HepG2 (cell line): Measurements from ENCODE around the gene FKBP9. TPM values are rescaled to one million over a fixed set of nuclear protein-coding genes. Genes with fewer than 3 reads are reported as not detected.

Source experiments
- EP300 ChIP-seq, 3 experiments: sonication (generic) in 1 of 3; formaldehyde crosslinking in 1 of 3; IDR thresholded peaks; 2 replicates each; pipeline versions ENCODE4 v1.5.1 to v1.6.1; 2011 to 2020; ENCODE audit warnings: low read depth in 2 of 3, low read length in 2 of 3, borderline replicate concordance in 1 of 3, improper control_type of control experiment in 1 of 3, mild to moderate bottlenecking in 1 of 3, missing genetic modification reagents in 1 of 3, moderate library complexity in 1 of 3
- ISX ChIP-seq: sonication (generic); formaldehyde crosslinking; conservative IDR thresholded peaks from 2 replicates; pipeline ENCODE4 v1.5.0; 2020; ENCODE audit warnings: missing genetic modification reagents
- RELA ChIP-seq: sonication (generic); formaldehyde crosslinking; IDR thresholded peaks from 2 replicates; pipeline ENCODE4 v1.4.0; 2020; ENCODE audit warnings: missing genetic modification reagents
- RNF2 ChIP-seq: fragments of 450-650 bp; conservative IDR thresholded peaks from 2 replicates; pipeline ENCODE4 v1.6.1; 2016; ENCODE audit warnings: low read depth
- U2AF2 ChIP-seq: fragments of 200-400 bp; formaldehyde crosslinking; IDR thresholded peaks from 2 replicates; pipeline ENCODE4 v1.6.1; 2017; ENCODE audit warnings: low read depth, mild to moderate bottlenecking, low read length
- XRCC5 ChIP-seq: fragments of 200-400 bp; formaldehyde crosslinking; optimal IDR thresholded peaks from 2 replicates; pipeline ENCODE3; 2017; ENCODE audit warnings: mild to moderate bottlenecking, low read length
- ZNF367 ChIP-seq: sonication (generic); formaldehyde crosslinking; IDR thresholded peaks from 2 replicates; pipeline ENCODE4 v1.4.0; 2020; ENCODE audit warnings: missing genetic modification reagents, borderline replicate concordance
- ZNF460 ChIP-seq: sonication (generic); formaldehyde crosslinking; IDR thresholded peaks from 2 replicates; pipeline ENCODE4 v1.5.1; 2020; ENCODE audit warnings: missing genetic modification reagents, mild to moderate bottlenecking, borderline replicate concordance
- ZNF607 ChIP-seq: sonication (generic); formaldehyde crosslinking; IDR thresholded peaks from 2 replicates; pipeline ENCODE4 v1.5.1; 2020; ENCODE audit warnings: missing genetic modification reagents, mild to moderate bottlenecking, borderline replicate concordance
- ZNF878 ChIP-seq: sonication (generic); formaldehyde crosslinking; IDR thresholded peaks from 2 replicates; pipeline ENCODE4 v1.8.1; 2023; ENCODE audit warnings: mild to moderate bottlenecking, missing genetic modification reagents, moderate library complexity
- polyA plus RNA-seq, 8 experiments: library from polyadenylated mRNA; depleted of rRNA in 3 of 8; stranded (reverse) in 7 of 8; unstranded in 1 of 8; fragments of >200 nt; fragmentation: Illumina TruSeq in 4 of 8; extraction: Trizol in 4 of 8; gene quantifications; 2 replicates each; pipeline versions ENCODE4 v1.2.1 to v1.2.3, GENCODE V29; 2011 to 2016; ENCODE audit warnings: low read depth in 4 of 8, missing spikeins in 1 of 8, mixed read lengths in 1 of 8; ENCODE audit not compliant: insufficient read depth in 1 of 8
- total RNA-seq, 5 experiments: library from RNA; depleted of rRNA; stranded (reverse); fragments of >200 nt; fragmentation: Illumina TruSeq; extraction: Trizol; gene quantifications; 2 replicates each; pipeline ENCODE4 v1.2.3, GENCODE V29; 2016; ENCODE audit warnings: low read depth in 1 of 5
- TF ChIP-seq, protein P1 (sequence below): IDR thresholded peaks from 2 replicates; pipeline ENCODE4 v1.6.1; 2012; ENCODE audit warnings: inconsistent platforms
- TF ChIP-seq, protein P2 (sequence below): sonication (generic); formaldehyde crosslinking; IDR thresholded peaks from 2 replicates; pipeline ENCODE4 v1.4.0; 2020; ENCODE audit warnings: missing genetic modification reagents
- TF ChIP-seq, protein P3 (sequence below): sonication (generic); formaldehyde crosslinking; IDR thresholded peaks from 2 replicates; pipeline ENCODE4 v1.9.0; 2022; ENCODE audit warnings: missing genetic modification reagents, mild to moderate bottlenecking, borderline replicate concordance
- TF ChIP-seq, protein P4 (sequence below), 2 experiments: sonication (generic) in 1 of 2; formaldehyde crosslinking in 1 of 2; IDR thresholded peaks; 2 replicates each; pipeline versions ENCODE4 v1.6.1 to v1.9.0; 2014 to 2022; ENCODE audit warnings: antibody characterized with exemption in 1 of 2, borderline replicate concordance in 1 of 2, inconsistent platforms in 1 of 2, low read depth in 1 of 2, missing genetic modification reagents in 1 of 2
- TF ChIP-seq, protein P5 (sequence below): sonication (generic); formaldehyde crosslinking; IDR thresholded peaks from 2 replicates; pipeline ENCODE4 v1.4.0; 2020; ENCODE audit warnings: missing genetic modification reagents

Gene FKBP9
- total and polyA plus RNA-seq, 2 of the 13 experiments (the other 11 are each of a cell fraction or from before 2014, with no cell fraction given): 34.0 to 41.5 TPM

DNA sequence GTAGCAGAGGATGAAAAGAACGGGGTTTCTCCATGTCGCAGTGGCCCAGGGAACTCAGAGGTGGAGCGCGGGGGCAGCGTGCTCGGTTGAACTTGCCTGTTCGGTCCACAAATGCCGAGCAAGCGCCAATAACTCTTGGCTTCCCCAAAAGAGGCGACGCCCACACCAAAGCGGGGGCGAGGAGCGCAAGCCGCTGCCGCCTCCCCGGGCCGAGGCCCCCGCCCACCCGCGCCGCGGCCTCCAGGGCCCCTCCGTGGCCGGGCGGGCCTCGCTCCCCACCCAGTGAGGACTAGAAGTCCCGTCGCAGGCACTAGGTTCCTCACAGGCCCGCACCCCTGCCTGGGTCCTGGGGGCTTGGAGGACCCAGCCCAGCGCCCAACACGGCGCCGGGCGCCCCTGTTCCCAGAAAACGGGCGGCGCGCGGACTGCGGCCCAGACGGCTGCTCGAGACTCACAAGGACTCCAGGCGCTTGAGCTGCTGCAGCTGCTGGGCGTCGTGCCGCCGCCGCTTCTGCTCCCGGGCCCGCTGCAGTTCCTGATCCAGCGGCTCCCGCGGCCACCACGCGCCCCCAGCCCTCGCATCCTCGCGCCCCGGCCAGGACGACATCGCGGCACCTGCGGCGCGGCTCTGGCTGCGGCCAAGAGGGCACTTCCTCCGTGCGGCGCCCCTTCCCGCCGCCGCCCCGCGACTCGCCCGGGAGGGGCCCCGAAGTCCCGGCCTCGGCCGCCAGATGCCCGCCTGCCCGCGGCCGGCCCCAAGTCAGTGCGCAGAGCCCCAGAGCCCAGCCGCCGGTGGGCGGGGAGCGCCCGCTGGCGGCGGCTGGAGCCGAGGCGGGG is 14.6 kb upstream of the FKBP9 start (continued):
- TF ChIP-seq U2AF2: no peak
- no peak for TF ChIP-seq ZNF460
- TF ChIP-seq, protein P1, sequence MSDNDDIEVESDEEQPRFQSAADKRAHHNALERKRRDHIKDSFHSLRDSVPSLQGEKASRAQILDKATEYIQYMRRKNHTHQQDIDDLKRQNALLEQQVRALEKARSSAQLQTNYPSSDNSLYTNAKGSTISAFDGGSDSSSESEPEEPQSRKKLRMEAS: peak; percentile 59
- no peak for TF ChIP-seq ISX (CRISPR knock-in tag)
- peak; percentile 49 for TF ChIP-seq XRCC5
- no peak for TF ChIP-seq ZNF878 (CRISPR knock-in tag)
- TF ChIP-seq RNF2: peak; percentile 88
- TF ChIP-seq, protein P2, sequence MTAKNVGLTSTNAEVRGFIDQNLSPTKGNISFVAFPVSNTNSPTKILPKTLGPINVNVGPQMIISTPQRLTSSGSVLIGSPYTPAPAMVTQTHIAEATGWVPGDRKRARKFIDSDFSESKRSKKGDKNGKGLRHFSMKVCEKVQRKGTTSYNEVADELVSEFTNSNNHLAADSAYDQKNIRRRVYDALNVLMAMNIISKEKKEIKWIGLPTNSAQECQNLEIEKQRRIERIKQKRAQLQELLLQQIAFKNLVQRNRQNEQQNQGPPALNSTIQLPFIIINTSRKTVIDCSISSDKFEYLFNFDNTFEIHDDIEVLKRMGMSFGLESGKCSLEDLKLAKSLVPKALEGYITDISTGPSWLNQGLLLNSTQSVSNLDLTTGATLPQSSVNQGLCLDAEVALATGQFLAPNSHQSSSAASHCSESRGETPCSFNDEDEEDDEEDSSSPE (CRISPR knock-in tag): peak; percentile 73
- TF ChIP-seq RELA (CRISPR knock-in tag): no peak
- TF ChIP-seq, protein P3, sequence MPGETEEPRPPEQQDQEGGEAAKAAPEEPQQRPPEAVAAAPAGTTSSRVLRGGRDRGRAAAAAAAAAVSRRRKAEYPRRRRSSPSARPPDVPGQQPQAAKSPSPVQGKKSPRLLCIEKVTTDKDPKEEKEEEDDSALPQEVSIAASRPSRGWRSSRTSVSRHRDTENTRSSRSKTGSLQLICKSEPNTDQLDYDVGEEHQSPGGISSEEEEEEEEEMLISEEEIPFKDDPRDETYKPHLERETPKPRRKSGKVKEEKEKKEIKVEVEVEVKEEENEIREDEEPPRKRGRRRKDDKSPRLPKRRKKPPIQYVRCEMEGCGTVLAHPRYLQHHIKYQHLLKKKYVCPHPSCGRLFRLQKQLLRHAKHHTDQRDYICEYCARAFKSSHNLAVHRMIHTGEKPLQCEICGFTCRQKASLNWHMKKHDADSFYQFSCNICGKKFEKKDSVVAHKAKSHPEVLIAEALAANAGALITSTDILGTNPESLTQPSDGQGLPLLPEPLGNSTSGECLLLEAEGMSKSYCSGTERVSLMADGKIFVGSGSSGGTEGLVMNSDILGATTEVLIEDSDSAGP: peak; percentile 10
- TF ChIP-seq ZNF607 (CRISPR knock-in tag): peak; percentile 68
- TF ChIP-seq ZNF367 (CRISPR knock-in tag): no peak
- TF ChIP-seq EP300 (IDR thresholded peaks at IDR 0.05; ENCODE audit: low read depth in 2 of 2, low read length in 2 of 2): peak in 1 of 2 experiments; percentile 38; a peak in 1 of 4 replicates
- TF ChIP-seq EP300 (CRISPR knock-in tag; IDR thresholded peaks at IDR 0.05; ENCODE audit: borderline replicate concordance): no peak
- TF ChIP-seq, protein P4, sequence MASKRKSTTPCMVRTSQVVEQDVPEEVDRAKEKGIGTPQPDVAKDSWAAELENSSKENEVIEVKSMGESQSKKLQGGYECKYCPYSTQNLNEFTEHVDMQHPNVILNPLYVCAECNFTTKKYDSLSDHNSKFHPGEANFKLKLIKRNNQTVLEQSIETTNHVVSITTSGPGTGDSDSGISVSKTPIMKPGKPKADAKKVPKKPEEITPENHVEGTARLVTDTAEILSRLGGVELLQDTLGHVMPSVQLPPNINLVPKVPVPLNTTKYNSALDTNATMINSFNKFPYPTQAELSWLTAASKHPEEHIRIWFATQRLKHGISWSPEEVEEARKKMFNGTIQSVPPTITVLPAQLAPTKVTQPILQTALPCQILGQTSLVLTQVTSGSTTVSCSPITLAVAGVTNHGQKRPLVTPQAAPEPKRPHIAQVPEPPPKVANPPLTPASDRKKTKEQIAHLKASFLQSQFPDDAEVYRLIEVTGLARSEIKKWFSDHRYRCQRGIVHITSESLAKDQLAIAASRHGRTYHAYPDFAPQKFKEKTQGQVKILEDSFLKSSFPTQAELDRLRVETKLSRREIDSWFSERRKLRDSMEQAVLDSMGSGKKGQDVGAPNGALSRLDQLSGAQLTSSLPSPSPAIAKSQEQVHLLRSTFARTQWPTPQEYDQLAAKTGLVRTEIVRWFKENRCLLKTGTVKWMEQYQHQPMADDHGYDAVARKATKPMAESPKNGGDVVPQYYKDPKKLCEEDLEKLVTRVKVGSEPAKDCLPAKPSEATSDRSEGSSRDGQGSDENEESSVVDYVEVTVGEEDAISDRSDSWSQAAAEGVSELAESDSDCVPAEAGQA (IDR thresholded peaks at IDR 0.05; ENCODE audit: low read depth): no peak
- TF ChIP-seq, protein P4 (CRISPR knock-in tag; IDR thresholded peaks at IDR 0.05; ENCODE audit: borderline replicate concordance): 0 out of 2 replicates have a peak, but pooled peaks have one; percentile 53
- TF ChIP-seq, protein P5, sequence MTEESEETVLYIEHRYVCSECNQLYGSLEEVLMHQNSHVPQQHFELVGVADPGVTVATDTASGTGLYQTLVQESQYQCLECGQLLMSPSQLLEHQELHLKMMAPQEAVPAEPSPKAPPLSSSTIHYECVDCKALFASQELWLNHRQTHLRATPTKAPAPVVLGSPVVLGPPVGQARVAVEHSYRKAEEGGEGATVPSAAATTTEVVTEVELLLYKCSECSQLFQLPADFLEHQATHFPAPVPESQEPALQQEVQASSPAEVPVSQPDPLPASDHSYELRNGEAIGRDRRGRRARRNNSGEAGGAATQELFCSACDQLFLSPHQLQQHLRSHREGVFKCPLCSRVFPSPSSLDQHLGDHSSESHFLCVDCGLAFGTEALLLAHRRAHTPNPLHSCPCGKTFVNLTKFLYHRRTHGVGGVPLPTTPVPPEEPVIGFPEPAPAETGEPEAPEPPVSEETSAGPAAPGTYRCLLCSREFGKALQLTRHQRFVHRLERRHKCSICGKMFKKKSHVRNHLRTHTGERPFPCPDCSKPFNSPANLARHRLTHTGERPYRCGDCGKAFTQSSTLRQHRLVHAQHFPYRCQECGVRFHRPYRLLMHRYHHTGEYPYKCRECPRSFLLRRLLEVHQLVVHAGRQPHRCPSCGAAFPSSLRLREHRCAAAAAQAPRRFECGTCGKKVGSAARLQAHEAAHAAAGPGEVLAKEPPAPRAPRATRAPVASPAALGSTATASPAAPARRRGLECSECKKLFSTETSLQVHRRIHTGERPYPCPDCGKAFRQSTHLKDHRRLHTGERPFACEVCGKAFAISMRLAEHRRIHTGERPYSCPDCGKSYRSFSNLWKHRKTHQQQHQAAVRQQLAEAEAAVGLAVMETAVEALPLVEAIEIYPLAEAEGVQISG: peak; percentile 71
